Activated CD4-positive, alpha-beta T cell treated with anti-CD3 and anti-CD28 coated beads, Interleukin-2, amount 50 U/mL, for 4 hours (primary cell): Measurements from ENCODE around the gene ATP8B2.
"Not testable (repeated sequence)": the region's sequence is repeated elsewhere in the genome, so short reads cannot be mapped to it uniquely, and the experiment has no call there.

ENCODE experiments used
- DNase-seq, 2 experiments: peaks; one replicate each; pipeline ENCODE4 v3.0.0-alpha.2; 2020

Gene ATP8B2

GRCh38 chr1:154325583-154326545, 539 bp downstream of the ATP8B2 start:
- DNase-seq = no peak

GRCh38 chr1:154326546-154327465, 1.5 kb downstream of the ATP8B2 start:
- DNase-seq = no peak

GRCh38 chr1:154327466-154328317, 2.4 kb downstream of the ATP8B2 start:
- no peak for DNase-seq

- DNase-seq = peak; percentile 86 to 87
Observed at GRCh38 chr1:154328318-154329151, 3.2 kb downstream of the ATP8B2 start.

GRCh38 chr1:154329152-154329521, 3.8 kb downstream of the ATP8B2 start:
- DNase-seq = no peak

GRCh38 chr1:154329551-154330131, 4.3 kb downstream of the ATP8B2 start:
- DNase-seq = peak in 1 of 2 experiments; percentile 37

- DNase-seq = no peak
Observed at GRCh38 chr1:154330669-154331068, 5.3 kb downstream of the ATP8B2 start.

GRCh38 chr1:154334079-154335024, 9.0 kb downstream of the ATP8B2 start:
- DNase-seq = no peak

GRCh38 chr1:154335025-154335714, 9.8 kb downstream of the ATP8B2 start:
- peak; percentile 91 to 92 for DNase-seq

GRCh38 chr1:154337253-154337894, 12.0 kb downstream of the ATP8B2 start:
- DNase-seq = no peak

- DNase-seq = no peak
Observed at GRCh38 chr1:154338875-154339274, 13.6 kb downstream of the ATP8B2 start.

- DNase-seq = not testable (repeated sequence)
Observed at GRCh38 chr1:154341366-154341765, 16.0 kb downstream of the ATP8B2 start.

GRCh38 chr1:154342132-154342531, 16.8 kb downstream of the ATP8B2 start:
- peak in 1 of 2 experiments; percentile 30 for DNase-seq

GRCh38 chr1:154342836-154343472, 17.6 kb downstream of the ATP8B2 start:
- peak; percentile 51 to 54 for DNase-seq

GRCh38 chr1:154344977-154345837, 19.9 kb downstream of the ATP8B2 start:
- DNase-seq = peak; percentile 74 to 80

- DNase-seq = no peak
Observed at GRCh38 chr1:154346276-154346917, 21.1 kb downstream of the ATP8B2 start.

- DNase-seq = no peak
Observed at GRCh38 chr1:154347961-154348360, 22.6 kb downstream of the ATP8B2 start.
